Islet precursor cell (in vitro differentiated cells): ENCODE measurements around the gene ARL10.

Source experiments
- DNase-seq: peaks from one replicate; pipeline ENCODE4 v3.0.0-alpha.2; 2018

ARL10 gene

DNA sequence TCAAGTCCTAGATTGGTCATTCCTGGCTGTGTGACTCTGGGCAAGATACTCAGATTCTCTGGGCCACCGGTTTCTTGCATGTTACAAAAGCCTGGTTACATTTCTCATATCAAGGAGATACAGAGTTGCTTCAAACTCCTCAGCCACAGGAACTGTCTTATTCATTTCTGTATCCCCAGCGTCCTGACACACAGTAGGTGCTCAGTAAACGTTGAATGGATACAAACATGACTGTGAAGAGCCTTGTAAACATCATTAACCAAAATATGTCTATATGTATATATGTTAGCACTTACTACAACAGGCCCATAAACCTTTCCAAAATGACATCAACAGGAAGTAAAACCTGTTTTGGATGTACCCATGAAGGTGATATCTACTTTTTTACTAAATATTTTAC lies 49.4 kb downstream of the ARL10 start:
- no peak for DNase-seq

DNA sequence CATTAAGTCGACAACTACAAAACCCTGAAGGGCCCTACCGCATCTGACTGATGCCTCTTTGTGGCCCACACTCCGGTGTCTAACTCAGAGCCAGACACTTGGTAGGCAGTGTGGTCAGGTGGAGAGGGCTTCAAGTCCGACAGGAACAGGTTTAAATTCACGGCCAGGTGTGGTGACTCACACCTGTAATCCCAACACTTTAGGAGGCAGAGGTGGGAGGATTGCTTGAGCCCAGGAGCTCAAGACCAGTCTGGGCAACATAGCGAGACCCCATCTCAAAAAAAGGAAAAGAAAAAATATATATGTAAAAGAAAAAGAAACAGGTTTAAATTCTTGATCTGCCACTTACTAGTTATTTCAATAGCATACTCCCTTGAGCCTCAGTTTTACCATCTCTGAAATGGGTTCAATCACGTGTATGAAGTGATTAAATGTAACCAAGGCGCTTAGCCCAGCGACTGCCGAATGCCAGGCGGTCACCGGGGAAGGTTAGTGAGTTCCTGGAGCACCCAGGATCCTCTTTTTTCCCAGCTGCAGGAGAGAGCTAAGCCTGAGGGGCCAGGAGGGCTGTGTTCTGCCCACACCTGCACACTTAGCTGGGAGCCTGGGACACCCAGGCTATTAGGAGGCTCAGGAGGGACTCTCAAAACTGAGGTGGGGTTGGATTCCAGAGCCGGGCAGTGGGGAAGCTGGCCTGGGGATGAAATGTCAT lies 50.1 kb downstream of the ARL10 start:
- DNase-seq = no peak

DNA sequence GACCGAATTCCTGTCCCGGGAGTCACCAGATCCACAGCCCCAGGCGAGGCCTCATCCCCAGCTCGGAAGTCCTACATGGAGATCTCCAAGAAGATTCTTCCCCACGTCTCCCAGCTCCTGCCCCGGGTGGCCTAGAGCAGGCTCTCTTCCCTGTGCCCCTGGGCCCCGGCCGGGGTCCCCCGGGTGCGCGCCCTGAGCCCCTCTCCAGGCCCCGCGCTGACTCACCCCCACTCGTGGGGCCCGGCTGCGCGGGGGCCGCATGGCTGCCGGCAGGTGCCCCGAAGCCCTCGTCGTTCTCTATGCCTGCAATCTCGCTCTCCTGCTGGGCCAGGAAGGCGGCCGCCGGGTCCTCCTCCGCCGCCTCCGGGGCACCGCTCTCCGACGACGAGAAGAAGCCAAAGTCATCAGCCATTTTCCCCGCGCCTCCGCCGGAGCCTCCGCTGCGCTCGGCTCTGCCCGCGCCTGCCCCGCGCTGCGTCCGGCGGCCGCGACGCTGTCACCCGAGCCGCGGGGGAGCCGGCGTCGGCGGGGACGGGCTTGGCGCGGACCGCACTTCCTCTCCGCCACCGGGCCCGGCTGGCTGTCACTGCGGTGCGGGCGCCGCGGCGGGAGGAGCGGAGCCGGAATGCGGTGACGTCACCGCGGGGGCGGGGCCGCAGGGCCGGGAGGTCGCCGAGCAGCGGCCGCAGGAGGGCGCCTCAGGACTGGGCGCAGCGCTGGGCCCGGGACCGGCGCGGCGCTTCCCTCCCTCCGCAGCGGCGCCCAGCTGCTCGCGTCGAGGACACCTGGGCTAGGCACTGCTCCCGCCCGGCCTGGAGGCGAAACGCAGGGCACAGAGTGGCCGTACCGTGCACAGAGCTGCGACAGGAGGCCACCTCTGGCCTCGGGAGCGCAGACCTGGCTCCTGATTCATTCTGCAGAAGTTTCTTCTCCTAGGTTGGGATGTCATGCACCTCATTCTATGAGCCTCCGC lies 51.0 kb downstream of the ARL10 start, which contains the start of gene CLTB:
Gene CLTB (minus strand): TSS at position 588 of the 973 bp plus-strand sequence. CDS start 176 bp downstream, at position 412.
- peak; percentile 94 for DNase-seq

DNA sequence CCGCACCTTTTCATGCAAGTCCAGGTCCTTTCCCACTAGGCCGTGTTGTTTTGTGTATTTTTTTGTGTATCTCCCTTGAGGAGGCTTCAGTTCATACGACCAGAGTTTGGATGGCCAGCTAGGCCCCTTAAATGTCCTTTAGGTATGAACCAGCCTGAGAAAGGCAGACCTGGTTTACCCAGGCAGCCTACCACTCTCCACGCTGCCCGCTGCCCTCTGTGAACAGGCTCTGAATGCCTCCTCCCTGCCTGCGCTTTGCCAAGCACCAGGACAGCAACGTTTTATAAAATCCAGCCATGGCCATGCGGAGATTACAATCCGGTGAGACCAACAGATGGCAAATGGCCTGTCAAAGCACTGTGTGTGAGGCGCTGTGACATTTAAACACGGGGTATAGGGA lies 51.7 kb downstream of the ARL10 start:
- no peak for DNase-seq

DNA sequence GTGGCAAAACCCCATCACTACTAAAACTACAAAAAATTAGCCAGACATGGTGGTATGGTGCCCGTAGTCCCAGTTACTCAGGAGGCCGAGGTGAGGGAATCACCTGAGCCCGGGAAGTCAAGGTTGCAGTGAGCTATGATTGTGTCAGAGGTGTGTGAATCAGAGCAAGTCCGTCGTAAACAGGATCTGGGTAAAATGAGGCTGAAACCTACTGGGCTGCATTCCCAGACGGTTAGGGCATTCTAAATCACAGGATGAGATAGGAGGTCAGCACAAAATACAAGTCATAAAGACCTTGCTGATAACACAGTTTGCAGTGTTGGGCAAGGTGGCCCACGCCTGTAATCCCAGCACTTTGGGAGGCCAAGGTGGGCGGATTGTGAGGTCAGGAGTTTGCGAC lies 53.0 kb downstream of the ARL10 start:
- peak; percentile 89 for DNase-seq

DNA sequence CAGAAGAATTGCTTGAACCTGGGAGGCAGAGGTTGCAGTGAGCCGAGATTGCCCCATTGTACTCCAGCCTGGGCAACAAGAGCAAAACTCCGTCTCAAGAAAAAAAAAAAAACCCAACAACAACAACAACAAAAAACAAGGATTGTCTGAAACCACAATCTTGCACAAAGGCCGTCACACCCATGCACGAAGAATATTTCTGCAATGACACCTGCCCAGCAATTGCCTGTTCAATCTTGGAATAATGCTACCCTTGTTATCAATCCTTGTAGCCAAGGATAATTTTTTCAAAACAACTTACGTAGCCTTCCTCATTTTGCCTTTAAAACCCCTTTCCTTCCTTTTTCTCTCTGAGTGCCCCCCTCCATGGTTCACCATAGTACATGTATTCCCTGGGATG lies 54.8 kb downstream of the ARL10 start:
- DNase-seq = no peak

DNA sequence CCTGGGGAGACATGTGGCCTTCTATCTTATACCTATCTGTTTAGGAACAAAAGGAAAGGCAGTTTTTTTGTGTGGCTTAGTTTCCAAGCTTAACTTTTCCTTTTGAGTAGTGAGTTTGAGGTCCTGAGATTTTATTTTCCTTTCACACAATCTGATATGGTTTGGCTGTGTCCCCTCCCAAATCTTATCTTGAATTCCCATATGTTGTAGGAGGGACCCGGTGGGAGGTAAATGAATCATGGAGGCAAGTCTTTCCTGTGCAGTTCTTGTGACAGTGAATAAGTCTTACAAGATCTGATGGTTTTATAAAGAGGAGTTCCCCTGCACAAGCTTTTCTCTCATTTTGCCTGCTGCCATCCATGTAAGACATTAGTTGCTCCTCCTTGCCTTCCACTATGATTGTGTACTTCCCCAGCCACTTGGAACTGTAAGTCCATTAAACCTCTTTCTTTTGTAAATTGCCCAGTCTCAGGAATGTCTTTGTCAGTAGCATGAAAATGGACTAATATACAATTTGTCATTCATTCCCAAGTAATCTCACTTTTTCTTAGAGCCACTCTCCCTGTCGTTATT lies 55.8 kb downstream of the ARL10 start:
- no peak for DNase-seq

DNA sequence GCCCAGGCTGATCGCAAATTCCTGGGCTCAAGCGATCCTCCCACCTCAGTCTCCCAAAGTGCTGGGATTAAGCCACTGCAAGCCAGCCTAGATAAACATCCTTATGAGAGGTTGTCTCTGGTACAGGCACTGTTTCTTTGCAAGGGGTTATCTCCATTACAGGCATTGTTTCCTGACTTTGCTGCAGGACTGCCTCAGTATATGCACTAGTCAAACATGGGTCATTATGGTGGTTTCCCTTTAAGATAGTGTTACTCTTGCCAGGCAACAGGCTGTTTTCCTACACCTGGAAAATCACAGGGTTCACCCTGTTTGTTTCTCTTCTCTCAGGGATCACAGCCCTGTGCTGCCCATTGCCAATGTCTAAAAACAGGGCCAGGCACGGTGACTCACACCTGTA lies 58.9 kb downstream of the ARL10 start:
- DNase-seq = no peak

DNA sequence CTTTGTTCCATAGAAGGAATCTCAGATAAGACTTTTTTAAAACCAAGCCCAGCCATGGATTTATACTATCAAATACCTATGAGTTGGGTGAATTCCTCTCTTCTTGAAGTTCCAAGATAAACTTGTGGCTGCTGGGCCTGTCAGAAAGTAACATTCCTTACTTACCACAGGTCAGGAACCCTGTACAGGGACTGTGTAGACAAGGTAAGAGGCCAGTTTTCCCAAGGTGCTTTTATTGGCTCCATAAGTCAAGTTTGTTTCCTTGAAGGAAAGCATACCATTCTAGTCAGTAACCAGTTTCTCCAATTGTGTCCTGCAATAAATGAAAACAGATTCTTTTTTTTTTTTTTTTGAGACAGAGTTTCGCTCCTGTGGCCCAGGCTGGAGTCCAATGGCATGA lies 59.9 kb downstream of the ARL10 start:
- DNase-seq = no peak

DNA sequence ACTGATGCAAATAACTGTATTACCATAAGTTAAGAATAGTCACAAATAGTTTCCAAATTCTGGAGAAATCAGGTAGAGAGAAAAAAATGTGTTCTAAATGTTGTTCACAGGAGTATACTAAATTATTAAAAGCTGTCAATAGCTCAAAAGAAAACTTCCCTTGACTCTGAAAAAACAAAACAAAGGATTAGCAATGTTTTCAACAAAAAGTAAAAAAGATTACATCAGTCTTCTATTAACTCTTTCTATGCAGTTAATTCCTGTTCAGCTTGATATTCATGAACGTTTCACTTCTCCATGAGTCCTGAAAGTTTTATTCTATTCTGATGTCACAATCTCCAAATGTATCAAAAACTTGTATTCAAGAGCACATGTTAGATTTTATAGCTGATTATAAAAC lies 60.5 kb downstream of the ARL10 start:
- DNase-seq = no peak

DNA sequence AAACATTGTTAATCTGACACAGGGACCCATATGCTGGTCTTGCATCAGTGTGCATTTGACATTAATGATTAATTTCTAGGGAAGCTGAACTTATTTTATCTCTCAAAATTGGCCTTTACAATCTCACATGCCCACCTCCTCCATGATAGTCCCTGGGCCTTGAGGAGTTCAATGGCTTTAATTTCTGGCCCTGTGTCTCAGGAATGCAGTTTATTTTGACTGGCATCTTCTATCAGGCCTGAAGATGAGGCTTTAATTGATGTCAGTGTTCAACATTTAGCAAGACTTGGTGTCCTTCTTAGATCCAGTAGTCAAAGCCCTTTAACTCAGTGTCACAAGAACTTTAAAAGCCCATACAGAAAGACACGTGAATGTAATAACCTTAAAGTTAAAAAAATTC lies 61.6 kb downstream of the ARL10 start:
- no peak for DNase-seq

DNA sequence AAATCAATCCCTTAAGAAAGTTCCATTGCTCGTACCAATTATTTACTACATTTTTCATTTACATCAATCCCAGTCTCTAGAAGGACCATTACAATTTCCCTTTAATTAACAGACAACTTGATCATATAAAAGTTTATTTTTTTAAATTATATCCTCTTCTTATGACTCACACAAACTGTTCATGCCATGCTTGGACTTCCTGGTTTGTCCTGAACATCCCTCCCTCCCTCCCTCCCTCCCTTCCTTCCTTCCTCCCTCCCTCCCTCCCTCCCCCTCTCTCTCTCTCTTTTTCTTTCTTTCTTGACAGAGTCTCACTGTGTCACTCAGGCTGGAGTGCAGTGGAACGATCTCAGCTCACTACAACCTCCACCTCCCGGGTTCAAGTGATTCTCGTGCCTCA lies 62.7 kb downstream of the ARL10 start:
- no peak for DNase-seq

DNA sequence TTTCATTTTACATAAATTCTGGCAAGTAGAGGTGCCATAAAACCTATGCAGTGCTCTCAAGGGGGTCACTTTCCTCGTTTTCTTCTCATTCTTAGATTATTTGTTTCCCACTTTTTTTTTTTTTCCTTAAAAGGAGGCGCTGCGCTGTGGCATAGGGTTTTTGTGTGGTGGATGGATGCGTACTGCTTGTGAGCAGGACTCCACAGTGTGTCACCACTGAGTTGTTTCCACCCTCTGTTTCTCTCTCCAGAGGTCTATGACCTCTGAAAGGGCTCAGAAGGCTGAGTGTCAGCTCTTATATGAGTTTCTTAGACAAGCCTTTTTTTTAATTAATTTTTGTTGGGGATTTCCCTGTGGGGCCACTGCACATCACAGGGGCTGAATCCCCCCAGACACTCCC lies 64.7 kb downstream of the ARL10 start:
- no peak for DNase-seq
